Neural cell (in vitro differentiated cells): ENCODE data around the gene TEX14.

Experiments
- EP300 ChIP-seq: fragments of 450-650 bp; conservative IDR thresholded peaks from 2 replicates; pipeline ENCODE4 v1.6.1; 2014; ENCODE audit warnings: antibody characterized with exemption, mild to moderate bottlenecking, moderate library complexity; ENCODE audit not compliant: poor library complexity, severe bottlenecking
- EZH2 ChIP-seq: fragments of 200-600, 300-800 bp; shearing (Covaris generic), sonication (generic); IDR thresholded peaks from 2 replicates; pipeline ENCODE4 v1.6.1; 2014; ENCODE audit warnings: antibody characterized with exemption, low read length, borderline replicate concordance, mild to moderate bottlenecking; ENCODE audit not compliant: insufficient read depth, poor library complexity, severe bottlenecking
- TF ChIP-seq, protein P1 (sequence below): fragments of 450-650 bp; IDR thresholded peaks from 2 replicates; pipeline ENCODE4 v1.5.1; 2014; ENCODE audit warnings: antibody characterized with exemption, mild to moderate bottlenecking, moderate library complexity; ENCODE audit not compliant: poor library complexity, severe bottlenecking

- TF ChIP-seq, protein P1, sequence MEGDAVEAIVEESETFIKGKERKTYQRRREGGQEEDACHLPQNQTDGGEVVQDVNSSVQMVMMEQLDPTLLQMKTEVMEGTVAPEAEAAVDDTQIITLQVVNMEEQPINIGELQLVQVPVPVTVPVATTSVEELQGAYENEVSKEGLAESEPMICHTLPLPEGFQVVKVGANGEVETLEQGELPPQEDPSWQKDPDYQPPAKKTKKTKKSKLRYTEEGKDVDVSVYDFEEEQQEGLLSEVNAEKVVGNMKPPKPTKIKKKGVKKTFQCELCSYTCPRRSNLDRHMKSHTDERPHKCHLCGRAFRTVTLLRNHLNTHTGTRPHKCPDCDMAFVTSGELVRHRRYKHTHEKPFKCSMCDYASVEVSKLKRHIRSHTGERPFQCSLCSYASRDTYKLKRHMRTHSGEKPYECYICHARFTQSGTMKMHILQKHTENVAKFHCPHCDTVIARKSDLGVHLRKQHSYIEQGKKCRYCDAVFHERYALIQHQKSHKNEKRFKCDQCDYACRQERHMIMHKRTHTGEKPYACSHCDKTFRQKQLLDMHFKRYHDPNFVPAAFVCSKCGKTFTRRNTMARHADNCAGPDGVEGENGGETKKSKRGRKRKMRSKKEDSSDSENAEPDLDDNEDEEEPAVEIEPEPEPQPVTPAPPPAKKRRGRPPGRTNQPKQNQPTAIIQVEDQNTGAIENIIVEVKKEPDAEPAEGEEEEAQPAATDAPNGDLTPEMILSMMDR, result no peak
- TF ChIP-seq EZH2 (no peak), EP300 (no peak)
These were observed 22.0 kb downstream of the TEX14 start for GRCh38 chr17:58669853-58670252.
